Mesendoderm (in vitro differentiated cells): ENCODE results near the gene CLSTN2.

Source experiments
- DNase-seq: peaks from one replicate; pipeline ENCODE4 v3.0.0; 2013
- H2AK5ac ChIP-seq: 2 replicates; pipeline ENCODE4 v1.6.1; 2013; ENCODE audit warnings: low read length, inconsistent platforms
- H2BK120ac ChIP-seq: 2 replicates; pipeline ENCODE4 v1.6.1; 2013; ENCODE audit warnings: low read depth, mild to moderate bottlenecking, low read length, moderate library complexity, mixed read lengths
- H2BK15ac ChIP-seq: replicated peaks from 2 replicates; pipeline ENCODE4 v1.6.1; 2013; ENCODE audit warnings: low read depth, mild to moderate bottlenecking, moderate library complexity
- H2BK5ac ChIP-seq: 2 replicates; pipeline ENCODE4 v1.6.1; 2013; ENCODE audit warnings: low read length, inconsistent platforms
- H3K18ac ChIP-seq: 2 replicates; pipeline ENCODE4 v1.6.1; 2013; ENCODE audit warnings: mild to moderate bottlenecking, low read length, mixed read lengths
- H3K23ac ChIP-seq: one replicate; pipeline ENCODE4 v1.6.1; 2013; ENCODE audit warnings: low read length
- H3K27ac ChIP-seq: 2 replicates; pipeline ENCODE4 v1.5.1; 2013; ENCODE audit warnings: low read depth, mild to moderate bottlenecking, inconsistent platforms, low read length, moderate library complexity
- H3K27me3 ChIP-seq: 2 replicates; pipeline ENCODE4 v1.6.1; 2013; ENCODE audit warnings: low read length, control low read depth, mild to moderate bottlenecking, inconsistent platforms; ENCODE audit not compliant: insufficient read depth, poor library complexity
- H3K36me3 ChIP-seq: 2 replicates; pipeline ENCODE4 v1.6.1; 2013; ENCODE audit warnings: low read length, inconsistent platforms; ENCODE audit not compliant: control insufficient read depth, insufficient read depth
- H3K4ac ChIP-seq: one replicate; pipeline ENCODE4 v1.6.1; 2013; ENCODE audit warnings: low read depth, mild to moderate bottlenecking, low read length, moderate library complexity
- H3K4me1 ChIP-seq: 2 replicates; pipeline ENCODE4 v1.6.1; 2013; ENCODE audit warnings: low read depth, low read length, inconsistent platforms; ENCODE audit not compliant: control insufficient read depth
- H3K4me2 ChIP-seq: 2 replicates; pipeline ENCODE4 v1.6.1; 2013; ENCODE audit warnings: low read length
- H3K4me3 ChIP-seq: 2 replicates; pipeline ENCODE4 v1.5.1; 2013; ENCODE audit warnings: mild to moderate bottlenecking, low read length
- H3K56ac ChIP-seq: one replicate; pipeline ENCODE4 v1.6.1; 2013; ENCODE audit warnings: low read length
- H3K79me1 ChIP-seq: 2 replicates; pipeline ENCODE4 v1.6.1; 2013; ENCODE audit warnings: low read length, inconsistent platforms
- H3K79me2 ChIP-seq: 2 replicates; pipeline ENCODE4 v1.6.1; 2013; ENCODE audit warnings: mild to moderate bottlenecking, low read length; ENCODE audit not compliant: control insufficient read depth, insufficient read depth
- H3K9ac ChIP-seq: 2 replicates; pipeline ENCODE4 v1.6.1; 2013; ENCODE audit warnings: low read length, inconsistent platforms
- H4K5ac ChIP-seq: one replicate; pipeline ENCODE4 v1.6.1; 2013; ENCODE audit warnings: low read length
- H4K8ac ChIP-seq: one replicate; pipeline ENCODE4 v1.6.1; 2013; ENCODE audit warnings: low read depth, mild to moderate bottlenecking, control low read depth, low read length, moderate library complexity
- WGBS: extraction: QIAGEN DNeasy Blood & Tissue Kit; methylation state at CpG from one replicate; pipeline ENCODE4 v1.1.7; 2013; ENCODE audit warnings: low lambda C conversion rate, missing lambda C conversion rate; ENCODE audit not compliant: insufficient coverage; ENCODE audit errors: extremely low coverage; 5-methylcytosine and 5-hydroxymethylcytosine counted together

The CLSTN2 gene

GRCh38 chr3:140285380-140285779 lies 350.4 kb downstream of the CLSTN2 start:
- DNase-seq: no peak
- no peak overlapping the region for H2BK5ac ChIP-seq
- WGBS: no CpG with 5 or more reads among the region's 3 CpGs

DNA sequence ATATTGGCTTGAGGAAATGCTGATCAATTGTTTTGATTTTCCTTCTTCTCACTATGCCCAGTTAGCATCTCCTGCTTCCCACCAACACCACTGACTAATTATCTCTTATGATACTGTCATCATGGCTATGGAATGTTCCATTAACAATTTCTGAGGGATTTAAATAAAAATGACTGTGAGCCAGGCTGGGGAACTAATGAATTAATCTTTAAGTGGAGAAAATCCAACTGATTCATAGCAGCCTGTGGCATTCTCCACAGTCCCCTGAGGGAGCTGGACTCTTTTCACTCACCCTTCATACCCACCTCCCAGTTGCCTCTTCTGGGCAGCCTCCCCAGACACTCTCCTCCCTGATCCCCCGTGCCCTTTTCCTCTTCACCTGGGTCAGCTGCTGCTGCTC lies 353.6 kb downstream of the CLSTN2 start:
- no peaks in the 10 kb centered on the region for H3K79me1 ChIP-seq
- no peak overlapping the region for H3K4me3 ChIP-seq
- no peak overlapping the region for H3K56ac ChIP-seq
- H2BK5ac ChIP-seq: no peak overlapping the region
- no peak overlapping the region for H3K4me2 ChIP-seq
- no peaks in the 10 kb centered on the region for H3K36me3 ChIP-seq
- H3K4me1 ChIP-seq: no peaks in the 10 kb centered on the region
- no peak overlapping the region for H3K18ac ChIP-seq
- H3K27ac ChIP-seq: no peak overlapping the region
- no peak for DNase-seq
- no peak overlapping the region for H3K9ac ChIP-seq
- no peak overlapping the region for H3K4ac ChIP-seq
- no peak overlapping the region for H2AK5ac ChIP-seq
- no peak overlapping the region for H2BK120ac ChIP-seq
- H4K5ac ChIP-seq: no peak overlapping the region
- H4K8ac ChIP-seq: no peak overlapping the region
- H3K27me3 ChIP-seq: no peaks in the 10 kb centered on the region
- H3K23ac ChIP-seq: no peak overlapping the region
- H2BK15ac ChIP-seq: no peak overlapping the region
- no CpG with 5 or more reads among the region's 1 CpG for WGBS
- no peaks in the 10 kb centered on the region for H3K79me2 ChIP-seq

More at GRCh38 chr3:140285380-140285779, 350.4 kb downstream of the CLSTN2 start:
- Histone ChIP-seq H2BK120ac (no peak overlapping the region), H3K4me1 (no peaks in the 10 kb centered on the region), H3K36me3 (no peaks in the 10 kb centered on the region), H2AK5ac (no peak overlapping the region), H3K79me1 (no peaks in the 10 kb centered on the region), H4K5ac (no peak overlapping the region), H2BK15ac (no peak overlapping the region), H3K4me3 (no peak overlapping the region), H3K79me2 (no peaks in the 10 kb centered on the region), H3K4me2 (no peak overlapping the region), H3K9ac (no peak overlapping the region), H3K18ac (no peak overlapping the region), H3K56ac (no peak overlapping the region), H3K27me3 (no peaks in the 10 kb centered on the region), H3K4ac (no peak overlapping the region), H3K27ac (no peak overlapping the region), H4K8ac (no peak overlapping the region), H3K23ac (no peak overlapping the region)

GRCh38 chr3:140290105-140290504 lies 355.1 kb downstream of the CLSTN2 start:
- Histone ChIP-seq H3K4me3 (no peak overlapping the region), H3K4me1 (no peaks in the 10 kb centered on the region), H3K4ac (no peak overlapping the region), H3K23ac (no peak overlapping the region), H2BK120ac (no peak overlapping the region), H3K79me2 (no peaks in the 10 kb centered on the region), H3K27me3 (no peaks in the 10 kb centered on the region), H2AK5ac (no peak overlapping the region), H4K8ac (no peak overlapping the region), H3K79me1 (no peaks in the 10 kb centered on the region), H3K56ac (no peak overlapping the region), H4K5ac (no peak overlapping the region), H3K36me3 (no peaks in the 10 kb centered on the region), H3K9ac (no peak overlapping the region), H2BK15ac (no peak overlapping the region), H2BK5ac (no peak overlapping the region), H3K27ac (no peak overlapping the region), H3K18ac (no peak overlapping the region), H3K4me2 (no peak overlapping the region)
- DNase-seq: peak; percentile 60
- WGBS: no CpG with 5 or more reads among the region's 2 CpGs

GRCh38 chr3:140292170-140292569 lies 357.2 kb downstream of the CLSTN2 start:
- Histone ChIP-seq H4K5ac (no peak overlapping the region), H3K27ac (no peak overlapping the region), H3K9ac (no peak overlapping the region), H2BK5ac (no peak overlapping the region), H3K79me1 (no peaks in the 10 kb centered on the region), H3K36me3 (no peaks in the 10 kb centered on the region), H3K56ac (no peak overlapping the region), H3K4ac (no peak overlapping the region), H2BK120ac (no peak overlapping the region), H3K27me3 (no peaks in the 10 kb centered on the region), H3K18ac (no peak overlapping the region), H2AK5ac (no peak overlapping the region), H2BK15ac (no peak overlapping the region), H3K4me1 (no peaks in the 10 kb centered on the region), H3K79me2 (no peaks in the 10 kb centered on the region), H3K23ac (no peak overlapping the region), H3K4me3 (no peak overlapping the region), H3K4me2 (no peak overlapping the region), H4K8ac (no peak overlapping the region)
- WGBS: no CpG with 5 or more reads among the region's 2 CpGs
- DNase-seq: no peak

- no peaks in the 10 kb centered on the region for H3K36me3 ChIP-seq
- no peak overlapping the region for H3K4me3 ChIP-seq
- no peak overlapping the region for H3K18ac ChIP-seq
- H4K5ac ChIP-seq: no peak overlapping the region
- H3K4me2 ChIP-seq: no peak overlapping the region
- no peak overlapping the region for H4K8ac ChIP-seq
- no peak overlapping the region for H2BK5ac ChIP-seq
- DNase-seq: no peak
- no peaks in the 10 kb centered on the region for H3K27me3 ChIP-seq
- H3K23ac ChIP-seq: no peak overlapping the region
- H3K9ac ChIP-seq: no peak overlapping the region
- no peaks in the 10 kb centered on the region for H3K4me1 ChIP-seq
- no peaks in the 10 kb centered on the region for H3K79me2 ChIP-seq
- no peak overlapping the region for H2AK5ac ChIP-seq
- H3K4ac ChIP-seq: no peak overlapping the region
- WGBS: no CpG with 5 or more reads among the region's 4 CpGs
- H3K56ac ChIP-seq: no peak overlapping the region
- no peak overlapping the region for H3K27ac ChIP-seq
- H2BK15ac ChIP-seq: no peak overlapping the region
- no peak overlapping the region for H2BK120ac ChIP-seq
- no peaks in the 10 kb centered on the region for H3K79me1 ChIP-seq
These were observed 357.7 kb downstream of the CLSTN2 start for GRCh38 chr3:140292684-140293083.

DNA sequence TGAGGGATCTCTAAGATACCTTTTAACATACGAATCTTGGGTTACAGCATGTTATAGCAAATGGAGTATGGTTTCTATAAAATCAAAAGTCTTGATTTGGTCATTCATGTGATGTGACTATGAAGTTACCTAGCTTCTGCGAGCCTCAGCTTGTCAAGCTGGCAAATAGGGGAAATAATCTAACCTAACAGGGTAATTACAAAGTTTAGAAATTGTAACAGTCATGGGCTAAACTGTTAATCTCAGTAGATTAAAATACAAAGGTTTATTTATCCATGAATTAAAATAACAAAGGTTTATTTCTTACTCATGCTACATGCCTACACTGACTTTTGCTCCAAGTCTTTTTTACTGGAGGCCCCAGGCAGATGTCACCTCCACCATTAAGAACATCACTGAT lies 359.1 kb downstream of the CLSTN2 start:
- Histone ChIP-seq H3K4me1 (no peaks in the 10 kb centered on the region), H3K9ac (no peak overlapping the region), H3K27me3 (no peaks in the 10 kb centered on the region), H2BK15ac (no peak overlapping the region), H3K27ac (no peak overlapping the region), H2AK5ac (no peak overlapping the region), H3K18ac (no peak overlapping the region), H3K23ac (no peak overlapping the region), H3K4me2 (no peak overlapping the region), H2BK120ac (no peak overlapping the region), H3K36me3 (no peaks in the 10 kb centered on the region), H3K4ac (no peak overlapping the region), H3K79me2 (no peaks in the 10 kb centered on the region), H4K5ac (no peak overlapping the region), H3K79me1 (no peaks in the 10 kb centered on the region), H2BK5ac (no peak overlapping the region), H3K56ac (no peak overlapping the region), H4K8ac (no peak overlapping the region), H3K4me3 (no peak overlapping the region)
- no peak for DNase-seq
- no CpG with 5 or more reads among the region's 2 CpGs for WGBS
